ENCODE data around the gene CRYZL1.
A peak's percentile ranks its signal among the peaks of the same experiment; 100 is the strongest.
"Not testable (repeated sequence)": the region's sequence is repeated elsewhere in the genome, so short reads cannot be mapped to it uniquely, and the experiment has no call there.

Gene CRYZL1
- 9.7 to 30.6 (median 21.7) reads per million in 4 donors for total RNA-seq

DNA sequence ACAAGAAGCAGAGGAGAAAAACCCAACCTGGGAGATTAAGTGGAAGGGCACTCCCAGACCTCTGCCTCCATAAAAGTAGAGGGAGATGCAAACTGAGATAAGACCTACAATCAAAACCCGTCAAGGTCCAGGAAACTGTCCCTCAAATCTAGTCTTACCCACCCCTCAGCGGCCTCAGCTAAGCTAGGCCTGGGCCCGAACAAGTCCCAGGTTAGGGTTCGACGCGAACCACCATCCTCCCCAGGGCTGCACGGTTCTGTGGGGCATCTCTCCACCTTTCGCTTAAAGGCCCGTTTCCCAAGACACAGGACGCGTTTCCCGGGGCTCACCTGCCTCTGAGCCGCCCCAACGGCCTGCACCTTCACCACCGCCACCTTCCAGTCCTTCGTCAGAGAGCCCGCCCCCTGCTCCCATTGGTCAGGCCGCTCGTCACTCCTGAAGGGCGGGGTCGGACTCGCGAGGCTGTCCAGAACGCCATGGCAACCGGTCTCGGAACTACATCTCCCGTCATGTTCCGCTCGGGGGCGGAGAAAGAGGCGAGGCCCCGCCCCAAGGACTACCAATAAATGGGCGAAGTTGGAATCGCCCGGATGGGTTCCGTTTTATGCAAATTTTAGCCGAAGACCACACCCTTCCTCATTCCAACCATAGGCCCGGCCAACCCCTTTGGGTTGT is at the start of gene CRYZL1:
Gene CRYZL1 (minus strand): TSS at position 390 of the 675 bp plus-strand sequence. CDS start 10,190 bp downstream, outside the sequence.
- DNase-seq: peak; percentile 99 to 100 (median 100)

DNA sequence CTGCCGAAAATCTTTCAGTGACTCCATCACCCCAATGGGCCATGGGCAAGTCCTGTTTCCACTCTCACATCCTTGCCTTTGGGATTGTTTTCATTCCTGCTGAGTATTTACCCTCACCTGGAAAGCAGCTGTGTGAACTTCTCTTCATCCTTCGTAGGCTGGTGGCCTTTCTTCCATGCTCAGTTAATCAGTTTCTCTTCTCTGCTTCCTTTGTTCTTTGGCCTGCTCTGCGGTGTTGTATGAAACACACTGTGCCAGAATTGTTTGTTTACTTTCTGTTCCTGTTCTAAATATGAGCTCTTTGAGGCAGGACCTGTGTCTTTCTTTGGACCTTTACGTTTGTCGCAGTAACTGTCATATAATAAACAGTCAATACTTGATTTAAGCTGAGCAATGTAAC is 49.3 kb upstream of the CRYZL1 start:
- DNase-seq: no peak

DNA sequence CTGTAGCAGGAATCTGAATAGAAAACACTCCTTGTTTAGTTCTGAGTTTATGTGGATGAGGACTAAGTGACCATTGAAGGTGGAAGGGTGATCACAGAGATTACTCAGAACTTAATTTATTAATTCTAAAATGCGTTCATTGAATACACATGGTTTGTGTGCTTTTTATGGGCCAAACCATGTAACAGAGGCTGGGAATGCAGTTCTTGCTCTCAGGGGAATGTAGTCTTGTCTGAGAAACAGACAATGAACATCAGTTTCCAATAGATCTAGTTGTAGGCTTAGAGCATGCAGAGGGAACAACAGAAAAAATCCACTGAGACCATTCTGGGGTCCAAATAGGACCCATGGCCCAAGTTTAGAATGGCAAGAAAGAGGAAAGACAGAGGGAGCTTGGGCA is 46.8 kb upstream of the CRYZL1 start:
- DNase-seq: no peak

DNA sequence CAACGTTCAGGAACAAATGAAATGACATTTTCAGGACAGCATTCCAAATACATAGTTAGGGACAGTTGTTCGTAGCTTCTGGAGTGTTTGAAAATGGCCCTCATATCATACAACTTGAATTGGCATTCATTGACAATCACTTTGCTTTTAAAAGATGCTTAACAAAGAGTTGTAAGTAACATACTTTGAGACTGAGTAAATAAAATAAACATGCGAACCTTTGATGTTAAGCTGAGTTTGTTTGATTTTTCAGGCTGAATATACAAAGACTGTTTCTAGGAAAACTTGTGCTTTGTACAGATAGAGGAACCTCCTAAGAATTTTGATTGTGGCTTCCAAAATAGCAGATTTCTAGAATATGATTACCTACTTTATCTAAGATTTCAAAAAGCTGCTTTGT is 46.1 kb upstream of the CRYZL1 start:
- DNase-seq: no peak

DNA sequence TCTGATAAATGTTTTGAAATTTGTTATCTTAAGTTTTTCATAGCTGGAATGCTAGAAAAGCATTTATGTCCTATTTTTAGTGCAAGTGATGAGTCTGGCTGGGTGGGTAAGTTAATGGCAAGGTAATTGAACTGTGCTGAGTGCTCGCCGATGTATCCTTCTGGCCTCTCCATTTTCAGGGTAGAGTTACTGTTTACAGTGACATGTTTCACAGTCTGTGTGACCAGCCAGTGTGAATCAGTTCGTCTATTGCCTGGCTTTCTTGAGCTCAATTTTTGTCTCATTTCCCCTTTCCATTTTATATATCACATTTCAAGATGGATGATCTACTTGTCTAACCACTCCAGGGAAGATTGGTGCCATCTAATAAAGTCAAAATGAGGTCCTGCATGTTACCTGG is 44.8 kb upstream of the CRYZL1 start:
- DNase-seq: no peak

DNA sequence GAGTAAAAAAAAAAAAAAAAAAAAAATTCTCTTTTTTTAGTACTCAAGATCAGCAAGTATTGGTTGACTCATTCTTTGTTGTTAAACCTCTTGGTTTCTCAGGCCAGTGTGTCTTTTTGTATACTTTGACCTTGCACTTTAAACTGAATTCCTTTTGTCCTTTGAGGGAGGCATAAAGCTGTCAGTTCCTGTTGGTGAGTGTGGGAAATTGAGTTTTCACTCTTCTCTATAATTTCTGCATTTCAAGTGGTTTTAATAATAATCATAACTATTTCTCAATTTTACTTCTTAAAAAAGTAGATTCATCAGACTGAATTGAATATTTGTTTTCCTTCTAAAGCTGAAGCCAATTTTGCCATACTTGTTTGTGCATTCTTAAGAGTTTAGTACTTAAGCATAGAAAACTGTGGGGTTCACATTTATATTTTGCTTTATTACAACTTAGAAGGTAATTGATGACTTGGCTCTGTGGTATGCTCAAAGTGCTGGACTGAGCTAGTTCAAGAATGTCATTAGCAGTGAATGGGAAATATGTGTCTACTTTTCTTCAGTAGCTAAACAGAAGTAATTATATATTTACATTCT is 44.2 kb upstream of the CRYZL1 start:
- no peak for DNase-seq

DNA sequence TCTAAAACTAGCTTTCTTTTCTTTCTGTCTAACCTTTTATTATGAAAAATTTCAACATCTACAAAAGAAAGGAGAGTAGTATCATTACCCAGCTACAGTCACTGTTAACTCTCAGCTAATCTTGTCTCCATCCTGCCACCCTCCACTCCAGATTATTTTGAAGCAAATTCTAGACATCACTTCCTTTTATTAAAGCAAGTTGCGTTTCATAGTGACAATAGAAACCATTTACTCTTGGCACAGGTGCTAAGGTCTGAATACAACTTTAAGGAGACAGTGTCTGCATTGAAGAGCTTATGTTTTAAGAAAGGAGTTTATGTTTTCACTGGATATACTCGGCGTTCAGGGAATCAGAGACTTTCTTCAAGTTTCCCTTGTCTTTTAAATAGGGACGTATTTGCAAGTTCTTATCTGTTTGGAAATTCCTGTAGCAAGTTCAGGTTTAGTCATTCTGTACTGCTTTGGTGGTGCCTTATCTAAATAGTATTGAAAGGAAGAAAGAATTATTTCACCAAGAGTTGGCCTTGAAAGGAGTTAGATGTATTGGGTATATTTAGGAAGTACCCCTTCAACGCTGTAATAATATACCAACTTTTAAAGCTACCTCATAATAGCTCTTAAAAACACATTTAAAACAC is 43.5 kb upstream of the CRYZL1 start:
- no peak for DNase-seq

DNA sequence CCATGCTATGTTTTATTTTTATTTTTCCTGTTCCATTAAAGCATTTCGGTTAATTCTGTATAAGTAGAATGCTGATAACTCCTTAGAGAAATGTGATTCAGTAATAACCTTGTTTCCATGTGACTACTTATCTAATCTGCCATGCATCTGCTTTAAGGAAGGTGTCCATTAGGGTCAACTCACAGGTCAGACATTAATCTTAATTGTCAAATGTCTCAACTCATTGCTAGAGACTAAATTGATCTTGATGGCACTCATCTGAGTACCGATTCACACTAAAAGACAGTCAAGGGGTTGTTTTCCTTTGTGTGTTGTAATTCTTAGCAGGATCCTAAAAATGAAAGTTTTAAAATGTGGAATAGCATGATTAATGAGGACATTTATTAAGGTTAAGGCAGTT is 42.5 kb upstream of the CRYZL1 start:
- DNase-seq: no peak

DNA sequence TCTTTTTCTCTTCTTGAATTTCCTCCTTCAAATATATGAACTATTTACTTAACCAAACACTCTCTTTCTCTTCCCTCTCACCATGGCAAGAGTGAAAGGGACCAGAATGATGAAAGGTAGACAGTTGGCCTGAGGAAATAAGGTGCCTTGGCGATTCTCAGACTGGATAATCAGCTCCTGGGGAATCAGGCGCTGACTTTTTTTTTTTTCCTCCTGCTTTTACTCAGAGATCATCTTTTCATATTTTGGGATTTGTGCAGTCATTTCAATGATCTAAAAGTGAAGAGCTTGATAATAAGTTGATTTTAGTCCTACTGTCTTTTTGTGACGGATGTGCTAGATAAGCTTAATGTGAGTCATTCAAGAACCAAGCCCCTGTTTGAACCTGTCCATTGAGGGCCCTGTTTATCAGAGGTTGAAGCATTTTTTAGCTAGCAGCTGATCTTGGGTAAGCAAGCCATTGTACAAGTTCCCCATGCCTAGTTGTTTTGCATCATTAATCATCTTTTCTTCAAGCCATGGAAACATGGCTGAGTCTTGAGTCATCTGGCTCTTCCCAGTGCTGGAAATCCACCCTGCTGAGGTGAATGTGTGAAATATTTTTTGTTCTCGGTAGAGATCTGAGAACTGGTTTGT is 41.6 kb upstream of the CRYZL1 start:
- no peak for DNase-seq

DNA sequence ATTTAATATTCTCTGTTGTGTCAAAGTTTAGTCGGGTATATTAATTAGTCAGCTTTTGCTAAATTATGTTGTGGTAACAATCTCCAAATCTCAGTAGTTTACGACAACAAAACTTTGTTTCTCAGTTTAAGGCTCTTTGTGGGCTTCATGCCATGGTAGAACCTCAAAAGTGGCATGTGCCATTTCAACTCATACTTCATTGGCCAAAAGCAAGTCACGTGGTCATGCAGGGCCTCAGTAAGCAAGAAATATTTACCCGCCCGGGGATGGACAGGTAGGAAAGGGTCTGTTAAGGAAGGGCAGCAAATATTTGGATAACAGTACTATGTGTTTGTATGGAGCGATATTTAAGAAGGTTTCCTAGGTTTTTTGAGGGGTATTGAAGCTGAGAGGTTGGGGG is 39.3 kb upstream of the CRYZL1 start:
- no peak for DNase-seq

DNA sequence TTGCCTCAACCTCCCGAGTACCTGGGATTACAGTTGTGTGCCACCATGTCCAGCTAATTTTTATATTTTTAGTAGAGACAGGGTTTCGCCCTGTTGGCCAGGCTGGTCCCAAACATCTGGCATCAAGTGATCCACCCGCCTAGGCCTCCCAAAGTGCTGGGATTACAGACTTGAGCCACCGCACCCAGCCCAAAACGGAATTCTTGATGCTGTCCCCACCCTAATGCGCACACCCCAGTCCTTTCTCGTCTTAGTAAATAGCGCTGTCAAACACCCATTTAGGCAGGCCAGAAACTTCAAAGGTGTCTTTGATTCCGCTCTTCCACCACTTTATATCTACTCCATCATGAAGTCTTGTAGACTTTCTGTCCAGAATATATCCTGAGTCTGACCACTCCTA is 35.9 kb upstream of the CRYZL1 start:
- DNase-seq: no peak

DNA sequence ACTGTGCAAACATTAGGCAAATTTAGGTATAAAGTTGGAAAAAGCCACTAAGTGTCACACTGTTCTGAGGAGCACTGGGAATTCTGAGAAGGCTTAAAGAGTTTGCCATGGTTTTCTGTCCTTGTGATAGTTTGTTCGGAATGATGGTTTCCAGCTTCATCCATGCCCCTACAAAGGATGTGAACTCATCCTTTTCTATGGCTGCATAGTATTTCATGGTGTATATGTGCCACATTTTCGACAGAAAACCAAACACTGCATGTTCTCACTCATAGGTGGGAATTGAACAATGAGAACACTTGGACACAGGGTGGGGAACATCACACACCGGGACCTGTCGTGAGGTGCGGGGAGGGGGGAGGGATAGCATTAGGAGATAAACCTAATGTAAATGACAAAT is 35.1 kb upstream of the CRYZL1 start:
- not testable (repeated sequence) for DNase-seq

DNA sequence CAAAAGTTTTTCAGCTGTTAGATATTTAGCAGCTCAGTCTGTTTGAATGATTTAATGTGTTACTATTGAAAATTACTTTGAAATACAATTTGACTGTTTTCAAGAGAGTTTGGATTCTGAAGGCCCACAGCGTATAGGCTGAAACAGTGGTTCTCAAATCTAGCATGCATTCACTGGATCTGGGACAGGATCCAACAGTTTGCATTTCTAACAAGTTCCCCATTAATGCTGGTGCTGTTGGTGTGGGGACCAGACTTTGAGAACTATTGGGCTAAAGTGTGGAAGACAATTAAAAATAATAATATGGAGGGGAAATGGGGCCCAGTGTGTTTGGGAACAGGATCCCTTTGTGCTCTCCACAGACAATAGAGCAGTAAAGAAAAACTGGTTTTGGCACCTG is 32.7 kb upstream of the CRYZL1 start:
- no peak for DNase-seq

DNA sequence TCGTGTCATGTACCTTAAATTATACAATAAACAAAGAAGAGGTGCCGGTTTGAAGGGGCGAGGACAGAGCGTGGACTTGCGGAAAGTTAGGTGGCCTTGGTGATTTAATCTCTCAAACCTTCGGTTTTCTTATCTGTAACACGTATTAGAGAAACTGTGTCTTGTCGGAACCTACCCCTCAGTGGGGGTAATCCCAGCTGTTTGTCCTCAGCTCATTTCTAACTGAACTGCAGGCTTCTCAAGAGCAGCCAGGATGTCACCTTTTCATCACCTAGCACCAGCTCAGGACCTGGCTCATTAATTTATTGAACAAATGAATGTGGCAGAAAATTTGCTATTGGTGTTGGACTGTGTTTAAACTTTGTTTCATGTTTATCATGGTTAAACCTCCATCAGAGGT is 31.9 kb upstream of the CRYZL1 start:
- no peak for DNase-seq

DNA sequence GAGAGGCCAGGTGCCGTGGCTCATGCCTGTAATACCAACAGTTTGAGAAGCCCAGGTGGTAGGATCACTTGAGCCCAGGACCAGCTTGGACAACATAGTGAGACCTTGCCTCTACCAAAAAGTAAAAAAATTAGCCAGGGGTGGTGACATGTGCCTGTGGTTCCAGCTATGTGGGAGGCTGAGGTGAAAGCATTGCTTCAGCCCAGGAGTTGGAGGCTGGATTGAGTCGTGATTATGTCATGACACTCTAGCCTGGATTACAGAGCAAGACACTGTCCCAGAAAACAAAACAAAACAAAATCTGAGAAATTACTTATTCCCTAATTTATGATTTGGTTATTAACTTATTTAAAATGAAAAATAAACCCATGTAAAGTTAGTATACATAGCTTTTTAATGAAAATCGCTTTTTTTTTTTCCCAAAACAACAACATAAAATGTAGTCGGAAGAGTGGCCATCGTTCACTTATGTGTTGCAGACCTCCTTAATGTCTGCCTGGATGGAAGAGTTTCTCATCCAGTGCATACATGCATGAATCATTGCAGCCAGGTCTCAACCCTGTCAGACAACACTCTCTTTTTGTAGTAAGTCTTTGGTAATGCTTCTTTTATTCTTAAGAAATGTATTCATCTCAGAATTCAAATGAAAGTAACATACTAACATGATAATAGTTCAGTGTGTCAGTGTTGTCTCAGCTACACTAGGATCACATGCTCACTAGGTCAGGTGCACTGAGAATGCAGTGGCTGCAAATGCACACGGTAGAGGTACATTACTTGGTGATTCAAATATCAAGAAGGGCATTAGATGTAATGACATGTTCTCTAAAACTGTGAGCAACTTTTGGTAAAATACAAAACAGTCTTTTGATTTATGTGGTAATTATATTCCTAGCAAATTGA is 28.8 kb upstream of the CRYZL1 start:
- DNase-seq: no peak

DNA sequence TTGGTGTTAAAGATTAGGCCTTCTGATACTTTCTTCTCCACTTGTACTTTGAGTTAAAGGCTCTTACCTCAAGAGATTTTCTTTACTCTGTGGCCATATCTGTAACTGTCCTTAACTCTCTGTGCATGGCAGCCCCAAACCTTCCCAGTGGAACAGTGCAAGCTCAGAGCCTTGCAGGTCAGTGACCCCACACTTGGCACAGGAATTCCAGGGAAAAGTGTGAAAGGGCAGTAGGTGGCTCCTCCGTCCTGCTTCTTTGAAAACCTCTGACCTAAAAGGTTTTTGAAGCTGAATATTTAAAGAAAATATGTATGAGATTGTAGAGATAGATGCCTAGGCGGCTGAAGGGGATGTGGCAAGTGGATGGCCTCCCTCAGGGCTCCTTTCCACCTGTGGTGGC is 27.1 kb upstream of the CRYZL1 start:
- no peak for DNase-seq

DNA sequence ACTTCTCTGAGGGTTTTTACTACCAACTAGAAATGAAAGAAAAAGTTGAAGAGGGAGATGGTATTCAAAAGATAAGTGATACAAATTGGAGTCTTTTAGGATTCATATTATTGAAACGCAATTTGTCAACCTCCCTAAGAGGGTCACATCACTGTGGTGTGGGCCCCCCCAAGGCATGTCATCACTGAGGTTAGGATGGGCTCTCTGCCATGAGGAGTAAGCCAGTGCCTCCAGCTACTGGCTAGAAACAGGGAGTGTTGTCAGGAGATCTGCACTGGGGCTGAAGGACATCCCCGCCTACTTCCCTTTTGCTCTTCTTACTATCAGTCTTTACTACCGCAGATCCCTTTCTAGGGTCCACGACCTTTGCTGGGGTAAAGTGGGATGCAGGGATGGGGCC is 26.6 kb upstream of the CRYZL1 start:
- DNase-seq: no peak

DNA sequence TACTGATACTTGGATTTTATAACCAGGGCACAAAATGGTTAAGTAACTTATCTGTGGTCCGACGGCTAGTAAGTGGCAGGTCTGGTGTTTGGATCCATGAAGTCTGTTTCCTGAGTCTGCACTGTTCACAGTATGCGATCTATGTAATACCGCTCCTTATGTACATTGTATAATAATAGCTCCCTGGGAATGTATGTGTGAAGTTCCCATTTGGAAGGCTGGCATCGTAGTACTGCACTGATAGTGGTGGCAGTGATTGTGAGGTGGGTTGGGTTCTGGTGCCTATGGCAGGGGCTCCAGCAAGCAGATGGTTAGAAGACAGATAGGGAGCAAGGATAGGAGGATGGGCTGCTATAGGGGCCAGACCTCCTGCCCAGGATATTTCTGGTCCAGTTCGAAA is 26.1 kb upstream of the CRYZL1 start:
- DNase-seq: no peak

DNA sequence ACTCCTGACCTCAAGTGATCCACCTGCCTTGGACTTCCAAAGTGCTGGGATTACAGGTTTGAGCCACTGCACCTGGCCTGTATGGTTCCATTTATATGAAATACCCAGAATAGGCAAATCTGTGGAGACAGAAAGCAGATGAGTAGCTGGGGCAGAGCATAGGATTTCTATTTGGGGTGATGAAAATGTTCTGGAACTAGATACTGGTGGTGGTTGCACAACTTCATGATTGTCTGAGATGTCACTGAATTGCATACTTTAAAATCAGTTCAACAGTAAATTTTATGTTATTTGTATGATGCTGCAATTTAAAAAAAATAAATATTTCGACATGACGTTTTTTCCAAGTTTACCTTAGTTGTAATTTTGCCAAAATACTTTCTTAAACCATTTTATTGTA is 24.6 kb upstream of the CRYZL1 start:
- DNase-seq: no peak

DNA sequence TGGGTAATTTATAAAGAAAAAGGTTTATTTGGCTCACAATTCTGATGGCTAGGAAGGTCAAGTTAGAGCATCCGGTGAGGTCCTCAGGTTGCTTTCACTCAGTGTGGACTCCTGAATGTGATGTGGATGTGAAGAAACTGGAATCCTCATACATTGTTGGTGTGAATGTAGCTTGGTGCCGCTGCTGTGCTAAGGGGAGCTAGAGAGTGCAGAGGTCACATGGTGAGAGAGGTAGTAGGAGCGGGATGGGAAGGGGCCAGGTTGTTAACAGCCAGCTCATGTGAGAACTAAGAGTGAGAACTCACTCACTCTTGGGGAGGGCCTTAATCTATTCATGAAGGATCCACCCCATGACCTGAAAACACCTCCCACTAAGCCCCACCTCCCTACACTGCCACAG is 22.6 kb upstream of the CRYZL1 start:
- no peak for DNase-seq

DNA sequence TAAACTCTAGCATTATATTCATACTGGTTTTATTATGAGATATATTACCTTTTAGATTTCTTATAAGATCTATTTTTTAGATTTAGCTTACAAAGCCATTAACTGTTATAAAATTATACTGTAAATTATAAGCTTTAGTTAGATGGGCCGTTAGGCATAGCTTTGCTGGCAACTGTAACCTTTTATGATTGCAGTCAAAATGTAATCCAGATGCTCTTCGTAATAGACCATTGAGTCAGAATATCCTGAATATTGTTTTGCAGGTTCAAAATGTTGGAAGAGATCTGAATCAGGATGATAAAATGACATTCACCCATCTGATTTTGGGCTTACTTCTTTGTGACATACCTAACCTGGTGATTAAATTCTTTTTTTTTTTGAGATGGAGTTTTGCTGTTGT is 21.7 kb upstream of the CRYZL1 start:
- no peak for DNase-seq

DNA sequence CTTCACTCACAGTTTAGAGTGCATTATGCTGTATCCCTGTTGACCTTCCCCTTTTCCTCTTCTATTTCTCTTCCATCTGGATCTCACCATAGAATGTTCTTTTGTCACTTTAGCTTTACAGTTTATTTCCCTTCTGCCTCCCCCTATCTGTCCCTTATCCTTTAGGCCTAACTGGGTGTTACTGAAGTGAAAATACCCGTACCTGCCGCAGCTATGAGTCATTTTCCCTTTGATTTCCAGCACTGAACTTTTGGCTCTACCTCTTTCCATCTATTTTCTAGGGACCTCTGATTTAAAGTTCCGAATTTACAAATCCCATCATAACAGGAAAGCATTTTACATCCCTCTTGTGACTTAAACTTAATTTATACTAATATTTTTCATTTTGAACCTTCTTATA is 20.5 kb upstream of the CRYZL1 start:
- no peak for DNase-seq

DNA sequence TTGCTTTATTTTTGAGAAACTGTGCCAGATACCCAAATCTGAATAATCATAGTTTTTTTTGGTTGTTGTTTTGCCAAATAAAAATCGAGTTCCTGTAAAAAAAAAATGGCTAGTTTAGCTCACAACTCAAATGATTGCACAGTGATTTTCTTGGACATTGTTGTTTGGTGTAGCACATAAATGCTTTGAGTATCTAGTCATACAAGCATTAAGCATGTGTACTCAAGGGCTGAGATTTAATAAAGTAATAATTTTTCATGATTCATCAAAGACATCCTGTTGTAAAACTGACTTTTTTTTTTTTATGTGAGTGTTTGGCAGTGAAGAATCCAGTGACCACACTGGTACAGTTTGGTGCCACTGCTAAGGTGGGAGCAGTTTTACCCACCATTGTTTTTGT is 19.6 kb upstream of the CRYZL1 start:
- no peak for DNase-seq
